GM19099 (cell line): ENCODE results near the gene LTBP2.

ENCODE experiments used
- POLR2A ChIP-seq: IDR thresholded peaks from 3 replicates; pipeline ENCODE4 v1.6.1; 2011; ENCODE audit warnings: low read depth; ENCODE audit not compliant: insufficient read length; ENCODE audit errors: extremely low read depth

The LTBP2 gene

DNA sequence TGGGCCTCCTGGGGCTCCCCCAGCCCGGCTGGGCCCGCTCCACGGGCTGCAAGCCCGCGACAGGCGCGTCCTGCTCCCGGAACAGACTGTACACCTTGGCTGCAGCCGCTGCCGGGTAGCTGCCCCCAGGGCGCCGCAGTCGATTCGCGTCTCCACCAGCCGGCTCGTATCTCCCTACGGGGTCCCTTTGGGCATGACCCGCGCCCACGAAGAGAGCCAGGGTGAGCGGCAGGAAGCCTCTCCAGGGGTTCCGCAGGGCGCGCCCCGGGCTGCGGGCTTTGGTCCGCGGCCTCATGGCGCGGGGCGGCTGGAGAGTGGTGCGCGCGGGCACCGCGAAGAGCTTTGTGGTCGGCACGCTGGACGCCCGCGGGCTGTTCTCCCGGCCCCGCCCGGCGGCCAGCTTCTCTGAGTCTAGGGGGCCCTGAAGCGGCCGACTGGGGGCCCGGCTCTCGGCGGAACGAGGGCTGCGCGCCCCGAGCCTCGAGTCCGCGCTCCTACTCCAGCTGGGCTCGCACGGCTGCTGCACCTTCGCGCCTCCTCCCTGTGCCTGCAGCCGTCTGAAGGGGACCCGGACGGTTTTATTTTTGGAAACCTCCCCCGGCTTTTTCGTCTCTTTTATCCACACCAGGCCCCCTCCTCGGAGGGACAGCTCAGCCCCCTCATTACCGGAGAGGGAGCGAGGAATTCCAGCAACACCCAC is at the start of gene LTBP2:
LTBP2 (minus strand) TSS at position 588 of the 700 bp plus-strand sequence; CDS start at position 295, 293 bp downstream.
- no peak for TF ChIP-seq POLR2A

DNA sequence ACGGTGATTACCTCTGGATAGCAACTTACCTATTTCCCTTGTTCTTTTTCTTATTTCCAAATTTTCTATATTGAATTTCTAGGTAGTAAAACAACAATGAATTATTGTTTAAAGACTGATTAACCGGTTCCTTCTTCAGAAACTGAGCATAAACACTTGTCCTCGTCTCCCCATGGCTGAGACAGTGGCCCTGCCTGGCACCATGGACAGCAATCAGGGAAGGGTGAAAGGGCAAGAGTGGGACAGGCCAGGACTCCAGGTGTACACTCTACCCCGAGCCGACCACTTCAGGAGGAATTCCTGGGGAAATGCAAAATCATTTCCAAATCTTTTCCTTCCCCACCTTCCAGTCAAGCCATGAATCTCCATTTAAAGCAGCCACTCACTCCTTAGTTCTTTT is 48.8 kb upstream of the LTBP2 start:
- TF ChIP-seq POLR2A: no peak

GRCh38 chr14:74660167-74660566 is 48.1 kb upstream of the LTBP2 start:
- TF ChIP-seq POLR2A: no peak

DNA sequence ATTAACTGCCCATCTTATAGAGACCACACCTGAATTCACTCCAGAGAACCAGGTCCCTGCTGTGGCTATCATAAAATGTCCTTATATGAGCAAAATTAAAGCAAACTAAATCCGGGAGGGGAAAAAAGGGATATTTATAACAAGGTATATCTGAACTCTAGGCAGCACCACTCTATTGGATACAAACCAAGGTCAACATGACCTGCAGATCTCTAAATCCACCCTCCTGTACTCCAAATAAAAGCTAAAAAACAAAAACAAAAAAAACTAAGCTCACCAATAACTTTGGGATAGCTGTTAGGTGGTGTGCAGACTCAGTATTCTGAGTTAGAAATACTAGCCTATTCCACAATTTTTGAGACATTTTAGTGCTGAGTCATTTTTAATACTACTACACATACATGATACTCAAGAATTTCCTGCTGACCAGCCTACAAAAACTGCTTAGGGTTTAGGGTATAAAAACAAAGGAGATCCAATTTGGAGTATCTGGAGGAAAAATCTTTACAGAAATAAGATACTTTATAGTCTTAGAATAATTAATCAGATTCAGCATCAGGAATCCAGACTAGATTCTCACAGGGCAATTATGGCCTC is 46.6 kb upstream of the LTBP2 start:
- TF ChIP-seq POLR2A: no peak

GRCh38 chr14:74656964-74657363 is 44.9 kb upstream of the LTBP2 start:
- TF ChIP-seq POLR2A: no peak

- TF ChIP-seq POLR2A: no peak
These were observed 43.8 kb upstream of the LTBP2 start for GRCh38 chr14:74655599-74656395.

- TF ChIP-seq POLR2A: no peak
These were observed 42.9 kb upstream of the LTBP2 start for GRCh38 chr14:74654931-74655330.

DNA sequence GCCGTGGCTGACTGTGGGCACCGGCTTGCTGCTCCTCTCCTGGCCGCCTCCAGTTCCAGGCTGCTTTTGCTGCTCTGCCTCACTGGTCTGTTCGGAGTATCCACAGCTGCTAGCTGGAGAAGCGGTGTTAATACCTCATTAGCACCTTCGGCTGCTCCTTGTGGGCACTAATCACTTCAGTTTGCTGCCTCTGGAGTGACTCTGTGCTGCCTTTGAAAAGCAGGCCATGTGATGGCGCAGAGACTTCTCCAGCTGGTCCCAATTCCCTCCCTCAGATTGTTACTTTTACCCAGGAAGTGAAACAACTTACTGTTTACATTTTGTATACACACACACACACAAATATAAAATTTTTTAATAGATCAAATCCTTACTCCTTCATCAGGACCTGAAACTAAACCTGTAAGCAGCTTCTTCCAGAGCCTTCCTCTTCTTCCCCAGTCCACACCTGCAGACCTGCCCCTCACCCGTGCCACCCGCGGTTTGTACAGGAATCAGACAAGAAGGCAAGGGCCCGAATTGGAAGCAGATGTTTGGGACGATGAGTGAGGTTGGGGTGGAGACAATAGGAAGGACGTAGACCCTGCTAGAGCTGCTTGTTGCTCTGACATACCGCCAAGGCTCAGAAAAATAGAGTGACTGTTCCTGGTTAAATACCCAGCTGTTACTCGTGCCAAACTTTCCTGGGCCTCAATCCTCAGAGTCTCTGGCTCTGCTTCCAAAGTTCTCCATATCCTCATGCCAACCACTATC is 41.5 kb upstream of the LTBP2 start:
- TF ChIP-seq POLR2A: no peak

DNA sequence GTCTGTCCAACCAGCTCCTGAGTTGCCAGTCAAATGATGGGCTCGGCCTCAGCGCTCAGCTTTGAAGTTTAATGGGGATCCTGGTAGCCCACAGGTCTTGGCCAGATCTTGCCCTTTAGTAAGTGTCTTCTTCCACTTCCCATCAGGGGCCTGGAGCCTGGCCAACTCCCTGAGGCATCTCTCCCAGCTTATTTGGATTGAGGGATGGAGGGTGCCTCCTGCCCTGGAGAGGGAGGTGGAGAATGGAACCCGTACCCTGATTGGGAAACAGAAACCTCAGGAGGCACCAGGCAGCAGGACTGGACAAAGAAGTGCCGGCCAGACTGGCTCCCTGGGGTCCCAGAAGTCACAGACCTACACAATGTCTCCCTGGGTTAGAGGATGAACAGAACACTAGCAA is 40.5 kb upstream of the LTBP2 start:
- TF ChIP-seq POLR2A: no peak

- TF ChIP-seq POLR2A: no peak
These were observed 39.1 kb upstream of the LTBP2 start for GRCh38 chr14:74650927-74651686.

- no peak for TF ChIP-seq POLR2A
These were observed 37.6 kb upstream of the LTBP2 start for GRCh38 chr14:74649673-74650072.

- no peak for TF ChIP-seq POLR2A
These were observed 37.1 kb upstream of the LTBP2 start for GRCh38 chr14:74649167-74649566.

DNA sequence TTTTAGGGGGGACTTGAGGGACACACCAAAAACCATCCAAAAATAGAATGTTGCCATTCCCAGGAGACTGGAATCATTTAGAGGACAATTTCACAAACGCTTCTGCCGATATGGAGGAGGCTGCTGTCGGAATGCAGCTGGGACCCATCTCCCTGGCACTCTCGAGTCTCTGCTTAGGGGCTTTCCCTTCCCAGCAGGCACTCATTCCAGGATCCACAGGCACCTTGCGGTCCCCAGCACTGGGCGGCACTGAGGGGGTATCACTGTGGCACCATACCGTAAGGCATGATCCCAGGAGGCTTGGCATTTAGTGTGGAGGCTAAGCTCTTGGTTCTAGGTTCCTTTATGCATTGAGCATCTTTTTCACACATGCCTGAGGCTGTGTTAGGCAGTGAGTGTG is 36.6 kb upstream of the LTBP2 start:
- TF ChIP-seq POLR2A: no peak

- TF ChIP-seq POLR2A: no peak
These were observed 35.8 kb upstream of the LTBP2 start for GRCh38 chr14:74647678-74648461.

- no peak for TF ChIP-seq POLR2A
These were observed 35.1 kb upstream of the LTBP2 start for GRCh38 chr14:74647061-74647677.
